ENCODE results near the gene HIKESHI. TPM values are rescaled to one million over a fixed set of nuclear protein-coding genes. Genes with fewer than 3 reads are reported as not detected.

Gene HIKESHI, protein sequence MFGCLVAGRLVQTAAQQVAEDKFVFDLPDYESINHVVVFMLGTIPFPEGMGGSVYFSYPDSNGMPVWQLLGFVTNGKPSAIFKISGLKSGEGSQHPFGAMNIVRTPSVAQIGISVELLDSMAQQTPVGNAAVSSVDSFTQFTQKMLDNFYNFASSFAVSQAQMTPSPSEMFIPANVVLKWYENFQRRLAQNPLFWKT
- 241 and 276 TPM in 2 replicates for polyA plus RNA-seq

DNA sequence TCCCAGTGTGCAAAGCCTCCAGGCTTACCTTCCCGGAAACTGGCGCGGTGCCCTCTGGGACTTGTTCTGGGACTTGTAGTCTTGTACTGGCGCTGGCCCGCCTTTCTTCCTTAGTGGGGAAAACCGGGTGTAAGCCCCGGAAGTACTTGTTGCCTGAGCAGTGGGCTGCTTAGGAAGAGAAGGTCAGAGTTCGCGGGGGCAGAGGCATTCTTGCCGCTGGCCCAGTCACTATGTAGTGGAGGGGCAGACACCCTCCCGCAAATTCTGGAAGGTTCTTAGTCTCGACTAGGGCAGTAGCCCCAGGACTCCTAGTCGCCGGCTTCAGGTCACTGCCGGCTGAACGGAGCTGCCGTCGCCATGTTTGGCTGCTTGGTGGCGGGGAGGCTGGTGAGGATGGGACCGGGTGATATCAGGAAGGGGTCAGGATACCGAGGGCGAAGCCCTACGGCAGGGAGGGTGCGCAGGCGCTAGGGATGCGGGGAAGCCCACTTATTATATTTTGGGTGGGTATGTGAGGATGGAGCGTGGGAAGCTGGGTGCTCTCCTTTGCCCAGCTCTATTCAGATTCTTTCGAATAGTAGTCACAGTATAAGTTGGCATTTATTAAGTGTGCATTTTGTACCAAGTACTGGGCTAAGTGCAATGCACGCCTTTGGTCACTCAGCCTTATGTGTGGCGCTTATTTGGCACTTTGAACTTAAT, at the start of gene HIKESHI:
TSS of gene HIKESHI (plus strand) at position 149 of the 702 bp plus-strand sequence. CDS start at position 358, 209 bp downstream.

GRCh38 chr11:86374586-86374985, 72.5 kb downstream of the HIKESHI start, which contains the start of gene CCDC81:
TSS of gene CCDC81 (plus strand) at chr11:86374887. CDS start at chr11:86375164, 277 bp downstream.

Other genes with a start within 250 kb of the HIKESHI start
- gene PICALM, start 233.2 kb upstream of the HIKESHI start, polyA plus RNA-seq = 54.7 and 57.2 TPM in 2 replicates
- 33.9 and 36.0 TPM in 2 replicates for gene EED, start 57.5 kb upstream of the HIKESHI start, polyA plus RNA-seq
- 3.4 TPM in 1 of 2 replicates, not detected in the other for gene CCDC81, start 72.6 kb downstream of the HIKESHI start, polyA plus RNA-seq

Measured in Purkinje cell (primary cell).